SK-N-MC (cell line): ENCODE measurements around the gene DSCAM.

ENCODE experiments used
- DNase-seq: peaks from one replicate; pipeline ENCODE4 v3.0.0-alpha.2; 2011; ENCODE audit warnings: low read depth, low spot score
- H3K27ac ChIP-seq: fragments of 200-600 bp; sonication (generic); 2 replicates; pipeline ENCODE4 v1.5.1; 2016; ENCODE audit warnings: mixed run types
- H3K36me3 ChIP-seq: fragments of 200-600 bp; sonication (generic); 2 replicates; pipeline ENCODE4 v1.6.1; 2017; ENCODE audit warnings: antibody characterized with exemption, low read length, mixed read lengths; ENCODE audit not compliant: insufficient read depth
- H3K4me3 ChIP-seq: fragments of 200-600 bp; sonication (generic); 2 replicates; pipeline ENCODE4 v1.5.1; 2016
- H3K9ac ChIP-seq: fragments of 200-600 bp; sonication (generic); 2 replicates; pipeline ENCODE4 v1.8.0; 2017; ENCODE audit warnings: mixed run types, mixed read lengths; ENCODE audit not compliant: insufficient read length
- H3K9me3 ChIP-seq: fragments of 200-600 bp; sonication (generic); 2 replicates; pipeline ENCODE4 v1.6.1; 2017; ENCODE audit warnings: low read depth, mild to moderate bottlenecking, antibody characterized with exemption, low read length, moderate library complexity, mixed read lengths
- EZH2 ChIP-seq: fragments of 200-600 bp; sonication (generic); IDR thresholded peaks from one replicate; pipeline ENCODE4 v1.6.1; 2017; ENCODE audit warnings: antibody characterized with exemption
- FOXP2 ChIP-seq: optimal IDR thresholded peaks from 2 replicates; pipeline ENCODE3; 2011; ENCODE audit warnings: mild to moderate bottlenecking, moderate library complexity; ENCODE audit not compliant: insufficient read depth; ENCODE audit errors: extremely low read length, control extremely low read depth
- POLR2AphosphoS5 ChIP-seq: IDR thresholded peaks from 2 replicates; pipeline ENCODE4 v1.6.1; 2012; ENCODE audit warnings: mild to moderate bottlenecking, low read depth, low read length, borderline replicate concordance

Gene DSCAM

DNA sequence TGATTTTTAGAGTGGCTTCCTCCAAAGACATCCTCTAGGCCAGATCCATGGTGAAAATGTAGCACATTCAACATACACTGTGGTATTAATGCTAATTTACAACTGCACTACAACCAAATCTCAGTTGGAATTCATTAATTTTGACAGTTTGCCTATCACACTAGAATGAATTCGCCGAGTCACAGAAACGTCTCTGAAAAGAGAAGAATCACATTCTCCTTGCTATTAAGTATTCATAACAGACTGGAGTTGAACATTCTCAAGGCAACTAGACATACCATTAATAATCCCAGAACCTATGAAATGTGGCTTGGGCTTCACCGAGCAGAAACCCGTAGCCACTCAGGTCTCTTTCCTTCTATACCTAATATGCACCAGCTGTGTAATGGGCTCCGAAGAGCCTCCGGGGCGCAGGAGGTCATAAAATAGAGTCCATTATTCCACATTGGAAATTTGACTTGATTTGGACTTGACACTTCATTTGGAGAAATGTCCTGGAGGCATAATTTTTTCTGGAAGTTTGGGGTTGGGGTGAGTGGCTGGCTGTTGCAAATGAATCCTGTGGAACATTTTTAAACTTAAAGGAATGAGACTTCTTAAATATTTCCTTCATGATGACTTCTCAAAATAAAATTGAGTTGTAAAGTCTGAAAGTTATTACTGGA is 117.1 kb downstream of the DSCAM start:
- peak overlapping the region; percentile 14 for H3K4me3 ChIP-seq
- TF ChIP-seq FOXP2 (no peak), EZH2 (no peak)
- H3K9ac ChIP-seq = no peak overlapping the region
- no peak for DNase-seq
- H3K27ac ChIP-seq = peak overlapping the region; percentile 49; the same call in 1 of the 2 replicates
- no peaks in the 10 kb centered on the region for H3K9me3 ChIP-seq
- H3K36me3 ChIP-seq = no peaks in the 10 kb centered on the region

DNA sequence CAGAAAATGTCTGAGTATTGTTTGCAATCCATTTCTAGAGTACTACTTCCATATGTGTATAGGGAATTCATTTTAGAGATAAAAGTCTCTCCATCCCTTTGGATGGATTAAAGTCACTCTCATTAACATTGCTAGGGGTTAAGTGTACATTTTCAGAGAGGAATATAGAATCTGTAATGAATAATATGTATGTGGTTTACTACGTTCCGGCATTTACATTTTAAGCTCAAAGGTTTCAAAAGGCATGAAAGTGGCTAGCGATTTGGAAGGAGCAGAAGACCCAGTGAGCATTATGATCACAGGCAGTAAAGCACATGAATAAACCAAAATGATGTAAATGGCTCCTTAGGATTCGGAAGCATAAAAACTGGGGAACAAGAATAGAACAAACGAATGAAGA is 123.0 kb downstream of the DSCAM start:
- no peak for DNase-seq
- TF ChIP-seq FOXP2 = no peak
- no peak for TF ChIP-seq EZH2
- Histone ChIP-seq H3K4me3 (no peak overlapping the region), H3K9me3 (no peaks in the 10 kb centered on the region; the same call in 1 of the 2 replicates), H3K9ac (no peak overlapping the region), H3K36me3 (no peaks in the 10 kb centered on the region), H3K27ac (no peak overlapping the region)

DNA sequence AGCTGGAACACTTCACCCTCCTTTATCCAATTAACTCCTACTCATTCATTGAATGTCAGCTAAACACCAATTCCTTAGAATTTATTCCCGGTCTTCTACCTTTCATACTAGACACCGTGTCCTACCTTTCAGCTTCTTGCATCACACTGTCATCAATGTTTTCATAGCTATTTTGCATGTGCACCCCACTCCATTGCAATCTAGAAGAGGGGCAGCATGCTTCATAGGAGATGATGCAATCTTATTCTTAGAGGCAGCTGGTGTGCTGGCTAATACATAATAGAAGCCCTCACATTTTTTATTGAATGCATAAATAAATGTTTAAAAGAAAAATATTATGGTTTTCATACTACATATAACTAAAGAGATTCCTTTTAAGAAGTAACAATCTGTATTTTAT is 123.6 kb downstream of the DSCAM start:
- Histone ChIP-seq H3K36me3 (no peaks in the 10 kb centered on the region), H3K27ac (no peak overlapping the region), H3K4me3 (no peak overlapping the region), H3K9ac (no peak overlapping the region), H3K9me3 (no peaks in the 10 kb centered on the region; the same call in 1 of the 2 replicates)
- TF ChIP-seq POLR2AphosphoS5 (no peak), FOXP2 (no peak), EZH2 (no peak)
- DNase-seq = no peak

DNA sequence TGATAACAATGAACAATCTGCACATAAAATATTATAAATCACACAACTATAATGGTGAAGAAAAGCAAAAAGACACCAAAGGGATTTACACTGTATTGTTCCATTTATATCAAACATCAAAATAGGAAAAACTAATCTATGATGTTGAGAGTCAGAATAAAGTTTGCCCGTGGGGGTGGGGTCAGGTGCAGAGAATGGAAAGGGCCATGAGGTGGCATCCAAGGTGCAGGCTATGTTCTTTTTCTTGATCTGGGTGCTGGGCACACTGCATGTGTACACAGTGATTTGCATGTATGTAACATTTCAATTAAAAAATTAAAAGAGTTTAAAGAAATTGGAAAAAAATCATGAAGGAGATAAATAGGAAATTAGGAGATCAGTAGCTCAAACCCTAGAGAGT is 127.3 kb downstream of the DSCAM start:
- H3K9me3 ChIP-seq = no peaks in the 10 kb centered on the region; the same call in 1 of the 2 replicates
- no peaks in the 10 kb centered on the region for H3K36me3 ChIP-seq
- no peak overlapping the region for H3K9ac ChIP-seq
- no peak overlapping the region for H3K27ac ChIP-seq
- no peak for DNase-seq
- no peak overlapping the region for H3K4me3 ChIP-seq
- TF ChIP-seq POLR2AphosphoS5 = no peak
- no peak for TF ChIP-seq EZH2
- no peak for TF ChIP-seq FOXP2

DNA sequence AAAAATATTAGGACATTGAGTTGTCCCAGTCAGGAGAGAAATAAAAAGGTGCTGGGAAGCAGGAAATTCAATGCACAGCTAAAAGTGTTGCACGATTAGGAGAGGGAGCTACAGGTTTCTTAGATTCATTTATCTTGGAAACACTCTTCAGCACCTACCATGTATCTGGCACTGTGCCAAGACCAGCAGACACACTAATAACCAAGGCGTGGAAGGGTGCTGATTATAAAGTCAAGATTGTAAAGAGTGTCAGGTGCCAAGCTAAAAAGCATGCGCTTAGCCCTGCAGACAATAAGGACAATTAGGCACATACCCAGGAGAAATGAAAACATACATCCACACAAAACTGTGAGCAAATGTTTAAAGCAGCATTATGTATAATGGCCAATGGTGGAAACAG is 129.9 kb downstream of the DSCAM start:
- TF ChIP-seq POLR2AphosphoS5 (no peak), FOXP2 (no peak), EZH2 (no peak)
- no peak overlapping the region for H3K4me3 ChIP-seq

DNA sequence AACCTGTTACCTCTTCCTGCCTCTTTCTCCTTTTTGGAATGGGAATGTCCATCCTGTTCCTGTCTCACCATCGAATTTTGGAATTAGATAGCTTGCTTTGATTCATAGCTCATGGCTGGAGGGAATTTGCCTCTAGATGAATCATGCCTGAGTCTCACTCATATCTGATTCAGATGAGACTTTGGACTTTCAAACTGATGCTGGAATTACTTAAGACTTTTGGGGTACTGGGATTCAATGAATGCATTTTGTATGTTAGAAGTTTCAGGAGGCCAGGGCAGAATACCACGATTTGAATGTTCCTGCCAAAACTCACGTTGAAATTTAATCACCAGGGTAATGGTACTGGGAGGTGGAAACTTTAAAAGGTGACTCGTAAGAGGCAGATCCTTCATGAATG is 132.4 kb downstream of the DSCAM start:
- H3K27ac ChIP-seq = no peak overlapping the region
- no peak for TF ChIP-seq EZH2
- no peak for TF ChIP-seq FOXP2
- TF ChIP-seq POLR2AphosphoS5 = no peak
- no peaks in the 10 kb centered on the region for H3K36me3 ChIP-seq
- no peak overlapping the region for H3K9ac ChIP-seq
- H3K4me3 ChIP-seq = no peak overlapping the region
- H3K9me3 ChIP-seq = no peaks in the 10 kb centered on the region
- DNase-seq = no peak

More for the DNA sequence above, 129.9 kb downstream of the DSCAM start:
- Histone ChIP-seq H3K36me3 (no peaks in the 10 kb centered on the region), H3K9ac (no peak overlapping the region), H3K27ac (no peak overlapping the region), H3K9me3 (no peaks in the 10 kb centered on the region; the same call in 1 of the 2 replicates)
- no peak for DNase-seq

DNA sequence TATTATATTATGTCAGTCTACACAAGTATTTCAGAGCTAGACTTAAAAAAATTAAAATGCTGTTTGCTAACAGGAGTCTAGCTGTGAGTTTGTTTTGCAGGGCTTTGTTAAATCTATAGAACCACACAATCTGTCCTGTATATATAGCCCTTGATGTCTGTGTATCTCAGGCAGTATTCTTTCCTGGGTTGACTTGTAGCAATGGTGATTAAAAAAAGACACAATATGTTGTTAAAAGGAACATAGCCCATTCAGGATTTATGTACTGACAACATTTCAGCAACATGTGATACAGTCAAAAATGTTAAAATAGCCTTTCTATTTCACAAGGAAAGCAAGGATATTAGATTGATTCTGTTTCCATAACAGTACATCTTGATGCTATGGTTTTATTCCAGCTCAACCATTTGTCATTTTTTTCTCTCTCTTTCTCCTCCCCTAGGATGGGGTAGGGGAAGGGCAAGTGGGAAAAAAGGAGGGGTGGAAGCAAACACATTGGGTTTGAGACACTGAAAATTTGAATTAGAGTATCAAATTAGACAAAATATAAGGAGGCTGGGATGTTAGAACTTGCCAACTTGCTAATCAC is 139.2 kb downstream of the DSCAM start:
- TF ChIP-seq FOXP2 (no peak), EZH2 (no peak), POLR2AphosphoS5 (no peak)
- Histone ChIP-seq H3K36me3 (no peaks in the 10 kb centered on the region), H3K9me3 (no peaks in the 10 kb centered on the region), H3K9ac (no peak overlapping the region), H3K27ac (no peak overlapping the region), H3K4me3 (no peak overlapping the region)
- DNase-seq = no peak

DNA sequence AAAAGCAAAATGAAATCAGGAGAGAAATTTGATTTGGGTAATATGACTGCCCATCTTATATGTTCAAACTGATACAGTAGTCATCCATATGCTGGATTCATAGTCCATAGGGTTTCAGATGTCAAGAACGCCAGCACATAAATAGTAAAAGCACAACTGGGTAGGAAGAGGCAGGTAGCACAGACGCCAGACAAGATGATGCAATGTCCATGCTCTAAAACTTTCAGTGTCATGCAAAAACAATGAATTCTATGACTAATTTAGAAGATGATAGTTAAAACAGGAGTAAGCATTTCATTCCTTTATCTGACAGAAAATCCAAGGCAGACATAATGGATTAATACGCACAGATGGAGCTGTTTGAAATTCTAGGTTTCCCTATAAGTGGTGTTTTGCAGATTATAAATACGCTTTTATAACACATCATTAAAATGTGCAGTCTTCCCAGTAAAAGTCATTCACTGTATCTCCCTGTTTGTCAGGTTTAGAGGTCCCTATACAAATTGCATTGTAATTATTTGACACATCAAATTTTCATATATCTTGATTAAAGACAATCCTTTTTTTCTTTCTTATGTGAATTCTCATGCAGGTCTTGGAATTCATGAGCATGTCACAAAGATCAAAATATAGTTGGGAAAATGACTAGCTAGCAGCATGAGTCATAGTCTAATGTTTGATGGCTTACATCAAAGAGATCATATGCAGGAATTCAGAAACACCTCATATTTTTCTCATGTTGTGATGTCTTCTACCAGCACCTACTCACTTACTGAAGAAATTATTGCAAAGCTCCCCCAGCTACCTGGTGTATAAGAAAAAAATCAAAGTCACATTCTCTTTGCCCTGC is 139.9 kb downstream of the DSCAM start:
- Histone ChIP-seq H3K9me3 (no peaks in the 10 kb centered on the region), H3K27ac (no peak overlapping the region), H3K9ac (no peak overlapping the region), H3K36me3 (no peaks in the 10 kb centered on the region), H3K4me3 (no peak overlapping the region)
- DNase-seq = no peak
- TF ChIP-seq POLR2AphosphoS5 = no peak
- no peak for TF ChIP-seq FOXP2
- TF ChIP-seq EZH2 = no peak
